Hematopoietic multipotent progenitor cell treated with erythropoietin and hydrocortisone succinate and interleukin-3 and kit ligand, for 4 days (in vitro differentiated cells): Measurements from ENCODE around the gene ZCRB1.

Experiments used
- DNase-seq: peaks from one replicate; pipeline ENCODE4 v3.0.0-alpha.2; 2015

The ZCRB1 gene

DNA sequence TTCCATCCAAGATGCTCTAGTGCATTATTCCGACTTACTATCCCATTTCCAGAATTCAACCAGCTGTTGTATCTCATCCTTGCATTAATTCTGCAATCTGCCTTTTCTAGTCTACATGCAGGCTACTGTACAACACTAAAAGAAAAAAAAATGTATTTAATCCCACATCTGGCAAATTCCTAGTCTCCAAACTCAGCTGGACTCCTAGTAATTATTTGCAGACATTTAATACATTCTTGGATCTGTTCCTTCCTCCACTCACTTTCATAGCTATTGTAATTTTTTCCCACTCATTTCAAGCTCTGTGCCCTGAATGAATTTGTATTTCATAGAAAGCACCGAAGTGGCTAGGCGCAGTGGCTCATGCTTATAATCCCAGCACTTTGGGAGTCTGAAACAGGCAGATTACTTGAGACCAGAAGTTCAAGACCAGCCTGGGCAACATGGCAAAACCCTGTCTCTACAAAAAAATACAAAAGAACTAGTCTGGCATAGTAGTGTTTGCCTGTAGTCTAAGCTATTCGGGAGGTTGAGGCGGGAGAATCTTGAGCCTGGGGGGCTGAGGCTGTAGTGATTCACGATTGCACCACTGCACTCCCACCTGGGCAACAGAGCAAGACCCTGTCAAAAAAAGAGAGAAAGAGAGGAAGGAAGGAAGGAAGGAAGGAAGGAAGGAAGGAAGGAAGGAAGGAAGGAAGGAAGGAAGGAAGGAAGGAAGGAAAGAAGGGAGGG lies 48.3 kb downstream of the ZCRB1 start:
- DNase-seq = no peak

DNA sequence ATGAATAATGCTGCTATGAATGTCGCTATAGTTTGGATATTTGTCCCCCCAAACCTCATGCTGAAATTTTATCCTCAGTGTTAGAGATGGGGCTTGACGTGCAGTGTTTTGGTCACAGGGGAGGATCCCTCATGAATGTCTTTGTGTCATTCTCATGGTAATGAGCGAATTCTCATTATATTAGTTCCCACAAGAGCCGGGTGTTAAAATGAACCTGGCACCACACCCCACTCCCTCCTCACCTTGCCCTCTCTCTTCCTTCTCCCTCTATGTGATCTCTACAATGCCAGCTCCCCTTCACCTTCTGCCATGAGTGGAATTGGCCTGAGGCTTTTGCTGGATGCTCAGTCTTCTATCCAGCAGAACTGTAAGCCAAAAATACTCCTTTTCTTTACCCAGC lies 50.4 kb downstream of the ZCRB1 start:
- no peak for DNase-seq

DNA sequence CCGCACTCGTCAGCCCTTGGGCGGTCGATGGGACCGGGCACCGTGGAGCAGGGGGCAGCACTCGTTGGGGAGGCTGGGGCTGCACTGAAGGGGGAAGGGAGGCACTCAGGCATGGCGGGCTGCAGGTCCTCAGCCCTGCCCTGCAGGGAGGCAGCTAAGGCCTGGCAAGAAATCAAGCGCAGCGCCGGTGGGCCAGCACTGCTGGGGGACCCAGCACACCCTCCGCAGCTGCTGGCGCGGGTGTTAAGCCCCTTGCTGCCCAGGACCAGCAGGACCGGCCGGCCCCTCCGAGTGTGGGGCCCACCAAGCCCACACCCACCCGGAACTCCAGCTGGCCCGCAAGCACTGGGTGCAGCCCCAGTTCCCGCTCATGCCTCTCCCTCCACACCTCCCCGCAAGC lies 52.2 kb downstream of the ZCRB1 start:
- no peak for DNase-seq

DNA sequence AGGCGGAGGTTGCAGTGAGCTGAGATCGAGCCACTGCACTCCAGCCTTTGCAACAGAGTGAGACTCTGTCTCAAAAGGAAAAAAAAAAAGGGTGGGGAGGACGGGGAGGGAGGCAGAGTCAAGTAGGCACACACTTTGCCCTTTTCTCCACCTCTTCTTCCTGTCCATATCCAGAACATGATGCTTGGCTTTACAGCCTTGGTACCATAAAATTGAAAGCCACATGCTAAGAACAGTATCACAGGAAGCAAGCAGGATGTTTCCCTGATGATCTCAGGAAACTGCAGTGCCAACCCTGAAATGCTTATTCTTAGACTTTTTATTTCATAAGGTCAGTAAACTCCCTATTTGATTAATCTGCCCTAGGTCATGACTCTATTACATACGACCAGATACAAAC lies 55.3 kb downstream of the ZCRB1 start:
- DNase-seq = no peak

DNA sequence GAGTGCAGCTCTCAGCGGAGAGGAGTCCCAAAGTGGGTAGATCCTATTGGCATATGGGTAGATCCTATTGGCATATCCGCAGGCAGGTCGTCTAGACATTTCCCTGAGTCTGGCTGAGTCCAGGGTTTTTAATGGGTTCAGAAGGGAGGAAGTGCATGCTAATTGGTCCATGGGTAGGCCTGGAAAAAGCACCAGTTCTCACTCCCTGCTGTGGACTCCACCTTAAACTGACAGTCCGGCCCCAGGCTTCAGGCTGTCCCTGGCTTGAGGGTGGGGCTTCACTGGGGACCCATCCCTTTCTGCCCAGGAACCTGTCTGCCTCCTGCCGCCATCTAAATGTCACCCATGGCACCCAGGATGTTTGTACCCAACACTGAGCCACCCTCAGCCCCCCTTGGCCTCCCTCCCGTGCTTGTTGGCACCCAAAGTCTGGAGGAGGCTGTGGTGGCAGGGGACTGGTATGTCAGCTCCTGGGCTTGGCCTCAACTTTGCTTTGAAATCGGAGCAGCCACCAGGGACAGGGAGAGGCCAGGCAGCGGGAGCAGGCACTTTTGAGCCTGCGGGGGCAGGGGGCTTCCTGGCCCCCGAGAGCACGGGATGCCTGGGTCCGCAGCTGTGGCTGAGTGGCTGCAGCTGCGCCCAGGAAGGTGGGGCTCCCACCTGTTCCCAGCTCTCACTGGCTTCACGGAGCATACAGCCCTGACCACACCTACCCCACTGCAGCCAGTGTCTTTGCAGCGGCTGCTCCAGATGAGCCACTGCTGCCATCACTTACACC lies 58.3 kb downstream of the ZCRB1 start:
- no peak for DNase-seq

DNA sequence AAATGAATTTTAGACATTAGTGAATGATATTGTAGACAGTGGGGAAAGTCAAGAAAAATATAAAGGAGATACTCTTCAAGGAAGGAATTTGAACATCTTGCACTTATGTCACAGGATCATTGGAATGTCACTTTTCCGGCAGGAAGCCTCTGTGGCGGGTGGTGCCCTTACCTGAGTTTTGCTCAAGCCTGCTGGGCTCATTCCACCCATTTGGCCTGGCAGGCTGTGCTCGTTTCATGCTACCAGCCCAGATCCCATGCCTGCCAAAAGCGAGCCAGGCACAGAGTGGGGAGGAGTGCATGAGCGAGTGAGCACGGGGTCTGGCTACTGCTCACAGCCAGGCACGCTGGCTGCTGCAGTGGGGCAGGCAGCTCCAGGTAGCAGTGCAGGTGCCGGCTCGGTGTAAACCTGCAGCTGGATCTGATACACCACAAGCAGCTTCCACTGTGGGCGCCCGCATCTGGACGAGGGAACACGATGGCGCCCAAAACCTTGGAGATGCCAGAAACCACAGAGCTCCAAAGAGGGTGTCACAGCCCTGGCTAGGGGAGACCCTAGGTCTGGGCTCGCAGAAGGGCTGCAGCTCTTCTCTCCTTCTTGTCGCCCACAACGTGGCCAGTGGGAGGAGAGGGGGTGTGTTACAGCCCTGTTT lies 59.2 kb downstream of the ZCRB1 start:
- no peak for DNase-seq

DNA sequence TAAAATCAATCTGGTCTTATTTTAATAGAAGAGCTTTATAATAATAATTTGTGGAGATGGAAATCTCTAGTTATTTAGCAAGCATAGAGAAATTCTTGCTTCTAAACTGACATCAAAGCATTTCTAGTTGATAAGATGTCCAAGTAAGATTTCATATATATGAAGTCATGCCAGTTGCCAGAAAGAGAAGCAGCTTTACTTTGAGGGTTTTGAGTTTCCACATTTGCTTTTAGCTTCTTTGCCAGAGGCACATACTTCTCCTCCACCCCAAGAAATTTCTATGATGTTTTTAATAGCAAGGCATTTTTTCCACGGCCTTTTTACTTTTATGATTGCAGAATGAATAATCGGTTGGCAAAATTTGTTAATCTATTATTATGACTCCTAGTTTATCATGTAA lies 63.6 kb downstream of the ZCRB1 start:
- no peak for DNase-seq
